H1 (cell line): ENCODE data around the gene MLEC. TPM values are rescaled to one million over a fixed set of nuclear protein-coding genes. Genes with fewer than 3 reads are reported as not detected.

Experiments
- polyA plus RNA-seq, 7 experiments: library from polyadenylated mRNA; depleted of rRNA in 3 of 7; stranded (reverse) in 5 of 7; unstranded in 2 of 7; fragments of >200 nt in 5 of 7; fragments of 200-250 nt in 2 of 7; gene quantifications; 1 replicate in 5 of 7; 2 replicates in 1 of 7; 4 replicates in 1 of 7; pipeline versions ENCODE4 v1.2.1 to v1.2.3, GENCODE V29; 2011 to 2013; ENCODE audit warnings: missing spikeins in 2 of 7, mixed read lengths in 2 of 7
- total RNA-seq: library from RNA; stranded (reverse); fragmentation: NEBNext Ultra II Directional; extraction: Animal tissue kit (Norgen Biotek cat#: 25700); gene quantifications from 2 replicates; pipeline ENCODE4 v1.2.1, GENCODE V29; 2021
- TF ChIP-seq, protein P1 (sequence below): IDR thresholded peaks from 2 replicates; pipeline ENCODE4 v1.6.1; 2011; ENCODE audit warnings: low read length, improper control_type of control experiment

MLEC gene
- total and polyA plus RNA-seq, 2 of the 8 experiments (the other 6 are each of a cell fraction or from before 2014, with no cell fraction given) = 37.1 to 260 TPM

DNA sequence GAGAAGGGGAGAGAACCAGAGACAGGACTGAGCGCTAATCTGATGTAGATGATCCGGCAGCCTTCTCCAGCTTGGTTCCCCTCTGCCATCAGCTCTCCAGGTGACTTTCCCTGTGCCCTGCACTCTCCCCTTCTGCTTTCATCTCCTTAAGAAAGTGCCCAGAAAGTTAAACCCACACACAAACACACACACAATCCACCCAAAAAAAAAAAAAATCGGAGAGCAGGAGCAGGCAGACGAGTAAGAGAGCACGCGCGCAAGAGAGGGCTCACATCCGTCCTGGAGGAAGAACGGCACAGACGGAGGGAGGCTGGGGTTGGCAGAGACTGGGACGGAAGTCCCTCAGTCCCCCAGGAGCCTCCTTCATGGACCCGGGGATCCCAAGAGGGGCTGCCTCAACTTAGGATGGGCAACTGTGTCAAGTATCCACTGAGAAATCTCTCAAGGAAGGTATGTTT, 36.7 kb upstream of the MLEC start (continued):
- TF ChIP-seq, protein P1, sequence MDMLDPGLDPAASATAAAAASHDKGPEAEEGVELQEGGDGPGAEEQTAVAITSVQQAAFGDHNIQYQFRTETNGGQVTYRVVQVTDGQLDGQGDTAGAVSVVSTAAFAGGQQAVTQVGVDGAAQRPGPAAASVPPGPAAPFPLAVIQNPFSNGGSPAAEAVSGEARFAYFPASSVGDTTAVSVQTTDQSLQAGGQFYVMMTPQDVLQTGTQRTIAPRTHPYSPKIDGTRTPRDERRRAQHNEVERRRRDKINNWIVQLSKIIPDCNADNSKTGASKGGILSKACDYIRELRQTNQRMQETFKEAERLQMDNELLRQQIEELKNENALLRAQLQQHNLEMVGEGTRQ = no peak
